ENCODE results near the gene FRMD4A.

DNA sequence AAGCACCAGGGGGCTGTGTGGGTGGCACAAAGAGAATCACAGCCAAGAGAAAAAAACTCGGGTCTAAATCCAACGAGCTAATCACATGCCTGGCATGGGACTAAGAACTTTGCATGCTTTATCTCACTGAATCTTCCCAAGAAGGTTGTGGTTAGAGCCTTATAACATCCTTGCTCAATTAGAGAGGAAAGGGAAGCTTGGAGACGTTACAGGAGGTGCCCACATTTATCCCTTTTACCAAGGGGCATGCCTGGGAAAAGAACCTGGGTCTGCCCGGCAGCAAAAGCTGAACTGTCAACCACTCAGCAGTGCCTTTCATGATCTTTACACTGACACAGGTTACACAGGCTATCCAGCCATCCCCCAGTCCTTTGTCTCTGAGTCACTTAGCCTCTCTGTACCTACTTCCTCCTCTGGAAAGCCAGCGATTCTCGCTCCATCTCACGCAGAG is 553.8 kb downstream of the FRMD4A start:
- no peak for TF ChIP-seq POLR2A (IDR thresholded peaks at IDR 0.05)
- TF ChIP-seq, protein P1, sequence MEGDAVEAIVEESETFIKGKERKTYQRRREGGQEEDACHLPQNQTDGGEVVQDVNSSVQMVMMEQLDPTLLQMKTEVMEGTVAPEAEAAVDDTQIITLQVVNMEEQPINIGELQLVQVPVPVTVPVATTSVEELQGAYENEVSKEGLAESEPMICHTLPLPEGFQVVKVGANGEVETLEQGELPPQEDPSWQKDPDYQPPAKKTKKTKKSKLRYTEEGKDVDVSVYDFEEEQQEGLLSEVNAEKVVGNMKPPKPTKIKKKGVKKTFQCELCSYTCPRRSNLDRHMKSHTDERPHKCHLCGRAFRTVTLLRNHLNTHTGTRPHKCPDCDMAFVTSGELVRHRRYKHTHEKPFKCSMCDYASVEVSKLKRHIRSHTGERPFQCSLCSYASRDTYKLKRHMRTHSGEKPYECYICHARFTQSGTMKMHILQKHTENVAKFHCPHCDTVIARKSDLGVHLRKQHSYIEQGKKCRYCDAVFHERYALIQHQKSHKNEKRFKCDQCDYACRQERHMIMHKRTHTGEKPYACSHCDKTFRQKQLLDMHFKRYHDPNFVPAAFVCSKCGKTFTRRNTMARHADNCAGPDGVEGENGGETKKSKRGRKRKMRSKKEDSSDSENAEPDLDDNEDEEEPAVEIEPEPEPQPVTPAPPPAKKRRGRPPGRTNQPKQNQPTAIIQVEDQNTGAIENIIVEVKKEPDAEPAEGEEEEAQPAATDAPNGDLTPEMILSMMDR (IDR thresholded peaks at IDR 0.05): no peak
- no peak for TF ChIP-seq EP300 (IDR thresholded peaks at IDR 0.05; ENCODE audit: low read depth)
- TF ChIP-seq POLR2AphosphoS5 (IDR thresholded peaks at IDR 0.05): no peak
